Cardiac septum (tissue), 1 donor: ENCODE data around the gene CRPPA. TPM values are rescaled to one million over a fixed set of nuclear protein-coding genes. Genes with fewer than 3 reads are reported as not detected.
A peak's percentile ranks its signal among the peaks of the same experiment; 100 is the strongest.

ENCODE experiments used
- DNase-seq: peaks from one replicate; pipeline ENCODE4 v3.0.0-alpha.2; 2020; ENCODE audit warnings: low spot score
- intact Hi-C: fragments of 100-400 bp; cut with DNase I; formaldehyde crosslinking; loops from one replicate; pipeline ENCODE4 v1.14.0; 2022
- total RNA-seq: library from RNA; stranded (reverse); fragmentation: NEBNext Ultra II Directional; extraction: Animal tissue kit (Norgen Biotek cat#: 25700); gene quantifications from one replicate; pipeline ENCODE4 v1.2.1, GENCODE V29; 2021
- donor health status: DM: no; HTN: no; CAD: no.

CRPPA gene
- total RNA-seq, 1 donor from 2014 or later = 7.3 TPM

GRCh38 chr7:16428672-16429071 is 7.3 kb upstream of the CRPPA start:
- intact Hi-C loops = loop anchor here (10.0 kb wide), 1 partner anchor 314 kb away; no protein-coding TSS in a partner anchor
- DNase-seq = no peak

DNA sequence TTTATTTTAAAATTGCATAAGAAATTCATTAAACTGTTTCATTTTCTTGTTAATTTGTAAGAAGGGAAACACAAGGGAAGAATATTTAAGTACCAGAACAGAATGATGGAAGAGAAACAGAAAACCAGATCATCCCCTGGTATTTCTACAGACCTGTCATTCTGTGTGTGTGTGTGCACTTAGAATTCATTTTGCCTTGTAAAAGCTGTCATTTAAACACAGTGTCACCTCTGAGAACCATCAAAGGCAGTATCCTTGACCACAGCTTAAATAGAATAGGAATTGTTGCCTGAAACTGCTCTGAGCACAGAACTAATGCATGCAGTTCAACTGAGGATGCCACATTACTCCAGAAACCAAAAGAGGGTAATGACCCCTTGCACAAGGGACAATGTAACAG is 6.8 kb upstream of the CRPPA start:
- intact Hi-C loops = loop anchor here (10.0 kb wide), 1 partner anchor 313 kb away; no protein-coding TSS in a partner anchor
- DNase-seq = no peak

- DNase-seq = no peak
- intact Hi-C loops = loop anchor here (10.0 kb wide), 1 partner anchor 309 kb away; no protein-coding TSS in a partner anchor
Measured at GRCh38 chr7:16423761-16424160, 2.4 kb upstream of the CRPPA start.

DNA sequence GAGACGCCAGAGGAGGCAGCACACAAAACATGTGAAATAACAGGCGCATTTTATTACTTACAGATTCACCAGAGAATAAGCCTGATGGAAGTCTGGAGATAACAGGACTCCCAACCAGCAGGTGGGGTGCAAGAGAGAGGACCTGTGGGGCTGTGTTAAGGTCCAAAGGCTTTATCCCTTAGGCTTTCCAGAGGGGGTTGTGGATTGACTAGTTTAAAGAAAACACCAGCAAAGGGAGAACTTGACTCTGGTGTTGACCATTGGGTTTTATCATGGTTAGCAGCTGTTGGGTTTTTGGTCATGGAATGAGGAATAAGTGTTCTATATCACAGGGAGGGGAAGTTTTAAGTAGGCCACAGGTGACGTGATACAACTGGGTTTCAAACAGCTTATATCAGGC is 1.6 kb upstream of the CRPPA start:
- DNase-seq = no peak
- intact Hi-C loops = loop anchor here (10.0 kb wide), 1 partner anchor 308 kb away; no protein-coding TSS in a partner anchor

- no peak for DNase-seq
- intact Hi-C loops = loop anchor here (10.0 kb wide), 1 partner anchor 307 kb away; no protein-coding TSS in a partner anchor
Measured at GRCh38 chr7:16422103-16422435, 731 bp upstream of the CRPPA start.

DNA sequence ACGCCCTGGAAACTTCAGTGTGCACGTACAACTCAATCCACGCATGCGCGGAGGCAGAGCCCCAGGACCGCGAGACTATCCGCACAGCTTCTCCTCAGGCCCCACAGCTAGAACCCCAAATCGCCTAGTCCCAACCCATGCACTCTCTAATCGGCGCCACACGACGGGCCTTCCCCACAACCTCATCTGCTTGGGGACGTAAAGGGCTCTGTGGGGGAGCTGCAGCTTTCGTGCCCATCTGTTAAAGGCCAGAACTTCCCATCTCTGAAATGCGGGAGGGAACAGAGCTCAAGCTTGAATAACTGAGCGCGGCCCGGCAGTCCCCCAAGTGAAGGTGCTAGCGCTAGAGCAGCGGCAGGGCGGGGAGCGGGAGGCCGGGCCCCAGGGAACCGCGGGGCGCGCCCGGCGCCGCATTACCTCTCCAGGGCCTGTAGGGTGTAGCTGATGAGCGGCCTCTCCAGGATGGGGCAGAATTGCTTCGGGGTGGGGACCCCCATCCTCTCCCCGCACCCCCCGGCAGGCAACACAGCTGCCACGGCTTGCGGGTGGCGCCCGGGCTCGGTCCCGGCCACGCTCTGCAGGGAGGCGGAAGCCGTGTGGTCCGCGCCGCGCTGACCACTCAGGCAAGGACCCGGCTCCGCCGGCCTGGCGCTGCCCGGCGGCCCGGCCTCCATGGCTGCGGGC is 547 bp downstream of the CRPPA start:
- peak; percentile 92 for DNase-seq
- intact Hi-C loops = loop anchor here (10.0 kb wide), 1 partner anchor 306 kb away; no protein-coding TSS in a partner anchor

- DNase-seq = no peak
- intact Hi-C loops = loop anchor here (10.0 kb wide), 1 partner anchor 305 kb away; no protein-coding TSS in a partner anchor
Measured at GRCh38 chr7:16420329-16420648, 1.0 kb downstream of the CRPPA start.

- intact Hi-C loops = loop anchor here (10.0 kb wide), 1 partner anchor 305 kb away; no protein-coding TSS in a partner anchor
Measured at GRCh38 chr7:16419859-16420258, 1.5 kb downstream of the CRPPA start.

DNA sequence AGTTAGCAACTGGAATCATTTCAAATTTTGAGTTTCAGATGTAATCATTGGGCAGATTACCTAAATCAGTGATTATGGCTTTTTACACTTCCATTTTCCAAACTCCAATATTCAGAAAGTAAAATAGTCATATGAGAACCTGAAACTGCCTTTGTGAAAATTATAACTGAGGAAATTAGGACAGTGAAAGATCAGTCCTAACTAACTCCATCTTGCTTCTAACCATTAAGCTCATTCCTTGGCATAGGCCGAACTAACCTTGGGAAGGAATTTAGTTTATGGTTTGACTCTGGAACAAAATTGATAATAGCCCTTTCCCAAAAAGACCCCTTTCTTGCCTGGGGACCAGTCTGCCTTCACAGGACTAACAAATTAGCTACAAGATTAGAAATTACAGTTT is 2.2 kb downstream of the CRPPA start:
- no peak for DNase-seq
- intact Hi-C loops = no loop called here

More at GRCh38 chr7:16419859-16420258, 1.5 kb downstream of the CRPPA start:
- no peak for DNase-seq

- no peak for DNase-seq
- intact Hi-C loops = no loop called here
Measured at GRCh38 chr7:16417906-16418305, 3.4 kb downstream of the CRPPA start.

DNA sequence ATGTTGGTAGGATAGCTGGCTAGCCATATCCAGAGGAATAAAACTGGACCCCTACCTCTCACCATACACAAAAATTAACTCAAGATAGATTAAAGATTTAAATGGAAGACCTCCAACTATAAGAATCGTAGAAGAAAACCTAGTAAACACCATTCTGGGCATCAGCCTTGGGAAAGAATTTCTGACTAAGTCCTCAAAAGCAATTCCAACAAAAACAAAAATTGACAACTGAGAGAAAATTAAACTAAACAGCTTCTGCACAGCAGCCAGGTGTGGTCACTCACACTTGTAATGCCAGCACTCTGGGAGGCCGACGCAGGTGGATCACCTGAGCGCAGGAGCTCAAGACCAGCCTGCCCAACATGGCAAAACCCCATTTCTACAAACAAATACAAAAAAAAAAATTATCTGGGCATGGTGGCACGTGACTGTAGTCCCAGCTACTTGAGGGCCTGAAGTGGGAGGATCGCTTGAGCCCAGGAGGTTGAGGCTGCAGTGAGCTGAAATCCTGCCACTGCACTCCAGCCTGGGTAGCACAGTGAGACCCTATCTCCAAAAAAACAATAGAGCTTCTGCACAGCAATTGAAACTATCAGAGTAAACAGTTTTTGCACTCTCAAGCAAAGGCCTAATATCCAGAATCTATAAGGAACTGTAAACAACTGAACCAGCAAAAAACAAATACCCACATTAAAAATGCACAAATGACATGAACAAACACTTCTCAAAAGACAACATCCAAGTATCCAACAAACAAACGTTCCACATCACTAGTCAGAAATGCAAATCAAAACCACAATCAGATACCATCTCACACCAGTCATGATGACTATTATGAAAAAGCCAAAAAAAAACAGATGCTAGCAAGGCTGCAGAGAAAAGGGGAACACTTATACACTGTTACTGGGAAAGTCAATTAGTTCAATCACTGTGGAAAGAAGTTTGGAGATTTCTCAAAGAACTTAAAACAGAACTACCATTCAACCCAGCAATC is 4.8 kb downstream of the CRPPA start:
- DNase-seq = no peak
- intact Hi-C loops = no loop called here

DNA sequence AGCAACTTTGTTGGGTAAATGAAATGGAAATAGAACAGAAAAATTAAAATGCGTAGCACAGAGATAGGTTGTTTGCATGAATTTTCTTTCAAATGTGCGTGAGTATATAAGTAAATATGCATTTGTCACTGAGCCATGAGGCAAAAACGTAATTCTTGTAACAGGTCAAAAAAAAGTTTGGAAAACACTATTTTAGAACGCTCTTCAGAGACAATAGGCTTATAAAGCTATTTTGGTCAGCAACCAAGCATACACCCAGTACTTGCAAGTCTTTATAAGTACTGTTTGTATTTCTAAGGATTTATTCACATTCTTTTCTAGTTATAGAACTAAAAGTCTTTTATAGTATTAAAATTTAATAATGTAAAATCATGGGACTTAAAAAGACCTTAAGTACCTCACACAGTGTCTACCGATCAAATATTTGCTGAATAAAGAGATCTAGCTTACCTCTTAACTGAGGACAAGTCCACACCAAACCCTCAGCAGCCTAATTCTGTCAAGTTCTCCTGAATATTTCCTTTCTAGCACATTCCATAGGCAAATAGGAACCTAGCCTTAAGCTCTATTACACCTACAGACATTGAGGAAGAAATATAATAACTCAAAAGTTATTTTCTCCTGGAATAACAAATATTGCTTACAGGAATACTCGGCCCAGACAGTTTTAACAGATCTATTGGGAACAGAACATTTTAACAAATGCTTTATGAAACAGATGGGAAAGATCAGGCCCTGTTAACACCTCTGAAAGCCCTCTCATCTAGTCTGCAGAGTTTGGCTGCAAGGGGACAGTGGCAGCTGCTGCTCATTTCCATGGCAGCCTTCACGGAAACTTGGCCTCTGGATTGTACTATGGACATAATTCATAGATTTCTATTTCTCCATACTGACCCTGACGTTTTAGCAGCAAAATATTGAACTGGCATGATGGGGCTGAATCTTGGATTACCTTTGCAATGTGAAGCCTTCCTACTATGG is 8.8 kb downstream of the CRPPA start:
- no peak for DNase-seq
- intact Hi-C loops = loop anchor here (5.0 kb wide), 1 partner anchor 150 kb away; no protein-coding TSS in a partner anchor

- intact Hi-C loops = loop anchor here (5.0 kb wide), 1 partner anchor 151 kb away; no protein-coding TSS in a partner anchor
- no peak for DNase-seq
Measured at GRCh38 chr7:16411391-16411790, 9.9 kb downstream of the CRPPA start.

DNA sequence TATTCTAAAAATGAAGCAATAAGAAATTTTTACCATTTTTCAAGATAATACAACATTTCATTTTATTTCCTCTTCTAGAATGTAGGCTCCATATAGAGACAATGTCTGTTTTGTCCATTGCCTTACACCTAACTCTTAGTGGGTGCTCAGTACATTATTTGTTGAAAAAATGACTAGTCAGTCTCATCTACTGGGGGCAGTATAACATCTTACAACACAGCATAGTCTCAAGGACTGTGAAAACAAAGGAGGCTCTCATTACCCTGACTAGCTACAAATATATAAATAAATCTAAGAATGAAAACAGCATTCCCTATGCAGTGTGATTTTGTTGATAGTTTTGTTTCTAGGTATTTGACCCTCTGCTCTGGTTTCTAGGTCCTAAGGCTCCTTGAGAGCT is 11.6 kb downstream of the CRPPA start:
- no peak for DNase-seq
- intact Hi-C loops = loop anchor here (5.0 kb wide), 1 partner anchor 153 kb away; no protein-coding TSS in a partner anchor

GRCh38 chr7:16404636-16405035 is 16.7 kb downstream of the CRPPA start:
- intact Hi-C loops = no loop called here
- DNase-seq = no peak

DNA sequence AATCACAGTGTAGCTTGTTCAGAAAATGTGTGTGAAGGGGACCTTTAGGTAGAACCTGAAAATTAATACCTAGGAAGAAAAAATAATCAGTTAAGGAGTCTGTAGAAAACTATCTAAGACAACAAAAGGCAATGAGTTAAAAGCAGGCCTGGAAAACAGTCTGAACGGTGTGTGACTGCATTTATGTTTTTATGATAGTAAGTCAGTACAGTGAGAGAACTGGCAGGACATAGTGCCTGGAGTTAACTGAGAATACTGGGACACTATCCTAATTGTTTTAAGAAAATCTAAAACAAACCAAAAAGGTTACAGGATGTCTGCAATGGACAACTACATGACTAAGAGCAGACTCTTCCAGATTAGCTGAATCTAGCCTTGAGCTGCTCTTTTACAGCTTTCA is 17.9 kb downstream of the CRPPA start:
- intact Hi-C loops = no loop called here
- no peak for DNase-seq

DNA sequence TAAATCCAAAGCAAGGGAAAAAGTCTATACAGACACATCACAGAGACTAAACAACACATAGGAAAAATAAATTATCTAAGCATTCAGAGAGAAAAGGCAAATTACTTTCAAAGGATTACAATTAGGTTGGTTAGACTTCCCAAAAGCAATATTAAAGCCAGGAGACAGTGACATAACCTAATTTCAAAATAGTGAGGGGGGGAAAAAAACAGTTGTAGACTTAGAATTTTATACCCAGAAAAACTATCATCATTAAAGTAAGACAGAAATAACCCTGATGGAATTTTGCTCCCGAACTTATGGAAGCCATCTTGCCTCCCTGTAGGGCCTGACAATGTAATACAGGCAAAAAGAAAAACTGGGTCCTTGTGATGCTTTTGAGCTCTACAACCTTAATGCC is 18.4 kb downstream of the CRPPA start:
- DNase-seq = no peak
- intact Hi-C loops = no loop called here

DNA sequence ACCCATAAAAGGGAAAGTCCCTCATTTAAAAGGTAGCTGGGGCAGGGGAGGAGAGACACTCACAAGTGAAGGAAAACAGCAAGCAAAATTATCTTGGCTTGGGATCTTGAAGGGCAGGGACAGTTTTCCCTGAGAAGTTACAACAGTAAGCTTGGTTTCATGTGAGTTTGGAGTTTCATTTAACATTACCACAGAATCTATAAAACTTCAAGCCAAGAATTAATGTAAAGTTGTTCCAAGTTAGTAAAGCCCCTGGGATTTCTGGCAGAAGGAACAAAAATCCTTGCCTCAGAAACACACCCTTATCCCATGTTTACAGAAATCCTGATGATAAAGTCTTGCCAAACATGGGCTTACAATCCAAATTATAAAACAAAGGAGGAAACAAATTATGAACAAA is 19.2 kb downstream of the CRPPA start:
- intact Hi-C loops = no loop called here
- no peak for DNase-seq

GRCh38 chr7:16400893-16401275 is 20.5 kb downstream of the CRPPA start:
- intact Hi-C loops = no loop called here
- no peak for DNase-seq
